GM12892 (cell line): Measurements from ENCODE around the gene PLEKHM3.

ENCODE experiments used
- POLR2A ChIP-seq: IDR thresholded peaks from 2 replicates; pipeline ENCODE4 v1.6.1; 2011; ENCODE audit warnings: low read depth, low read length, control low read depth
- TAF1 ChIP-seq: IDR thresholded peaks from 2 replicates; pipeline ENCODE4 v1.6.1; 2011; ENCODE audit warnings: low read depth, mild to moderate bottlenecking, control low read depth, low read length, borderline replicate concordance

DNA sequence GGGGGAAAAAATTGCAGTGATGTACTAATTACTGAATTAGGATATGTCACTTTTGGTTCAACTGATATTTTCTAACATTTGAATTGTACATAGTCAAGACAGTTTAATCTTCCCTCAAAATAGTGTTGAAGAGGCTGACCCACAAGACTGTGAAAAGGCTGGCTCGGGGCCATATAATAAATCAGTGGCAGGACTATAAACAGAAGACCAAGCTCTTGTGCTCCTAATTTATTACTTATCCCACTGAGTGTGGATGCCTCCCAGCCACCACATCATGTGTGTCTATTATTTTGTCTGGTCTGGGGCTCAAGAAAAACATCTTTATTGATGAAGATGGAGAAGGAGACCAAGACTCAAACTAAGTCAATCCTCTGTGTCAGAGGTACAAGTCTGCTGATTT, 64.4 kb downstream of the PLEKHM3 start:
- no peak for TF ChIP-seq POLR2A
- TF ChIP-seq TAF1, result no peak
